Measurements from ENCODE around the gene ILDR1. TPM values are rescaled to one million over a fixed set of nuclear protein-coding genes. Genes with fewer than 3 reads are reported as not detected.

ILDR1 gene
- total RNA-seq, 1 experiment from 2014 or later, result not detected

DNA sequence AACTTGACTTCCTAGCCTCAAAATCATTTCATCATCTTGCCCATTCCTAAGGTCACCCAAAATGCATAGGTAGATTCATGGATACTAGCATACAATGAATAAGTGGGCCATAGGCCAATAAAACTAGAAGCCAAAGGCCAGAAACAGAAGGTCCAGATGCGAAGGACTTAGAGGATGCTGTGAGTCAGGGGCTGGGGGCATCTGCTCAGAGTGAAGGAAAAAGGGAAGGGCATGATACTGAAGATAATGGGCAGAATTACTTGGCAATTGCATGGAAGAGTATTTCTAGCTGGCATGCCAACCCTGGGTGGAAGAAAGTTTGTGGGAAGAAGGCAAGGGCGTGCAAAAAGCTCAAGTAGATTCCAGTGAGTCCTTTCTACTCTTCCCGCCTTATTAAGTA lies 27.5 kb downstream of the ILDR1 start:
- no peak for DNase-seq (ENCODE audit: low read depth)

DNA sequence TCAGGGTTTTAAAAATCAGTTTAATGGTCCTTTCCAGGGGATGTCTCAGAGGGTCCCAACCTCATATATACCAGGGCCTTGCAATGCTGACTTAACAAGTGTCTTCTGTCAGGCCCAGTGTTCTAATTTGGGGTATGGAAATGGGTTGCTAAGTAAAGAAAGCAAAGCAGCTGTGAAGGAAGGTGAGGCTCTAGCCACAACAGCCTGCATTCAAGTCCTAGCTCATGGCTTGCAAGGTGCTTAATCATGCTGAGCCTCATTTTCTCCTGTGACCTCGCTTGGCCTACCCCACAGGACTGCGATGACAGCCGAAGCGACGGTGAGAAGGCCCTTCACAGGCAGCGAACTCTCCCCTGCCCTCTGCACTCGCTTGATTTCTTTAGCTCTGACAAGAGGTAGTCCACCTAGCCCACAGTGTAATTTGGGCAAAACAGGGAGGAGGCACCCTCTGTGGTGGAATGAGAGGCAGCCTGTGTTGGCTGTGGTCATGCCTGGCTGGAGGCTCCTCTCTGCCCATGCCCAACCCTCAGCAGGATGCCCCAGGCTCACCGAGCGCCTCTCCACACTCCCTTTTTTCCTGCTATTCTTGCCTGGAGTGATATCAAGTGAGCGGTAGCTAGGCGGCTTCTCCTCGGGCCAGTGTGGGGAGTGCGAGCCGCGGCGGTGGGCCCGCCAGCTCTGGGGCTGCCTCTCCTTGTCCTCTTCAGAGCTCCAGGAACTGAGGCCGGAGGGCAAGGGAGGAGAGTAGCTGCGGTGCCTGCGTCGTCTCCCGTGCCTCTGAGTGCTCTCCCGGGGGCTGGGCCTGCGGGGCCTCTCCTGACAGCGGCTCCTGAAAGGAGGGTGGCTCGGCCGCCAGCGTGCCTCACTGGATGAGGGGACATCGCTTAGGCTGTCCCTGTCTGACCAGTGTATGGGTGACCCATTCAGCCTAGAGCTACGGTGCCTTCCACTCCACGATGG lies 29.2 kb downstream of the ILDR1 start:
- no peak for DNase-seq (ENCODE audit: low read depth)

DNA sequence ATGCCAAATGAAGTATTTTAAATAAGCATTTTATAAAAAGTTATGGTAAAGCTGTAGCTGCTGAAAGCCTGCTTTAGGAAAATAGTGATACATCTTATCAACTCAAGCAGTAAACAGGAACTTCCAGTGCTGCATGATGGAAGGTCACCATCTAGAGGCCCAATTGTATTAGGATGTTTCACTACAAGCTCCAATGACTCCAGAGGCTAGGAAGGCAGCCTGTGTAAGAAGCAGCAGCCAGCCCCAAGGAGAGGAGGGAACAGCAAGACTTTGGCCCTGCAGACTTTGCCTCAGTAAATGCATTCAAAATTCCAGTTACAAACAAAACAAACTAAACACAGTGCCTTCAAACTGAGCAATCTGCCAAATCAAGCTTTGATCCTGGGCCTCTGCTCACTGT lies 32.1 kb downstream of the ILDR1 start:
- peak; percentile 49 for DNase-seq (ENCODE audit: low read depth)

DNA sequence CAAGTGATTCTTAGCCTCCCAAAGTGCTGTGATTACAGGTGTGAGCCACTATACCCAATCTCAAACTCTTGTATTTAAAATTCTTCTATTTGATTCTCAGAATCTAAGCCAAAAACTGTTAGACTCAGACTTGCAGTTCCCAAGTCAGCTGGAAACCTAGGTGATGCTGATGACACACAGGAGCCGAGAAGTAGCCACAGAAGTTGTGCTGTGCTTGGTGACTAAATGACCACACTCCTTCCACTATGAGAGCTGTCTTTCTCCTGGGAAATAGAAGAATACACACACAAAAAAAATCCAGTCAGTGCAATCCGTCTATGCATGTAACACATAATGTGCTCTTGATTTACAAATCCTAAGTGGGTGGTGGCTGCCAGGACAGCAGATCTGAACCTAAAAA lies 33.9 kb downstream of the ILDR1 start:
- peak; percentile 79 for DNase-seq (ENCODE audit: low read depth)

DNA sequence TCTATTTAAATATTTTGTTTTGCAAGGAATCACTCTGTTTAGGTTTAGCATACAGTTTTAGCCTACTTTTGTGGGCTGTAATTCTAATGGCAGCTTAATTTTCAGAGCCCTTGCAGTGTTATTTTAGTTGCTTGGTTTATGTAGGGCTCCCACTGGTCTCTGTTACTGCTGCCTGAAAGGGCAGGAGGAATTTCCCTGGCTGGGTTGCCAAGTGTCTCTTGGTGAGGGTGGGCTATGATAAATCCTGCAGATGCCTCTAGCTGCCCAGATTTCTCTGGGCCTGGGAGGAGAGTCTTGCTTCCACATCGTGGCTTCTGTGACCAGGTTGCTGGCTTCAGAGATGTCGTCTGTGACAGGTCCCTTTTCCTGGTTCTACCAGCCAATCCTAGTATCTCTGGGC lies 36.2 kb downstream of the ILDR1 start:
- DNase-seq (ENCODE audit: low read depth), result peak; percentile 67

DNA sequence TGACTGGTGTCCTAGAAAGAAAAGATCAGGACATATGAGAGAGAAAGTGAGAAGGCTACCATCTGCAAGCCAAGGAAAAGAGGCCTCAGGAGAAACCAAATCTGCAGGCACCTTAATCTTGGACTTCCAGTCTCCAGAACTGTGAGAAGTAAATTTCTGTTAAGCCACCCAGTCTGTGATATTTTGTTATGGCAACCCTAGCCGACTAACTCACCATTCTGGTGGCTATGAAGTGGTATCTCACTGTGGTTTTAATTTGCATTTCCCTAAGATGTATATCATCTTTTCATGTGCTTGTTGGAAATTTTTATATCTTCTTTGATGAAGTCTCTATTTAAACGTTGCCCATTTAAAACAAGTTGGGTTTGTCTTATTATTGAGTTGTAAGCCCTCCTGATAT lies 40.6 kb downstream of the ILDR1 start:
- peak; percentile 25 for DNase-seq (ENCODE audit: low read depth)

DNA sequence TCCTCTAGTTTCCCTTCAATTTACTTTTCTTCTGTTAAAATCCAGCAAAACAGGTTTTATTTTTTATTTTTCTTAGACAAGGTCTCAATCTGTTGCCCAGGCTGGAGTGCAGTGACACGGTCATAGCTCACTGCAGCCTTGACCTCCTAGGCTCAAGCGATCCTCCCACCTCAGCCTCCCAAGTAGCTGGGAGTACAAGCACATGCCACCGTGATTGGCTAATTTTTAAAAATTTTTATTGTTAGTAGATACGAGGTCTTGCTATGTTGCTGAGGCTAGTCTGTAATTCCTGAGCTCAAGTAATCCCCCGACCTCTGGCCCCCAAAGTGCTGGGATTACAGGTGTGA lies 41.6 kb downstream of the ILDR1 start:
- DNase-seq (ENCODE audit: low read depth), result no peak

DNA sequence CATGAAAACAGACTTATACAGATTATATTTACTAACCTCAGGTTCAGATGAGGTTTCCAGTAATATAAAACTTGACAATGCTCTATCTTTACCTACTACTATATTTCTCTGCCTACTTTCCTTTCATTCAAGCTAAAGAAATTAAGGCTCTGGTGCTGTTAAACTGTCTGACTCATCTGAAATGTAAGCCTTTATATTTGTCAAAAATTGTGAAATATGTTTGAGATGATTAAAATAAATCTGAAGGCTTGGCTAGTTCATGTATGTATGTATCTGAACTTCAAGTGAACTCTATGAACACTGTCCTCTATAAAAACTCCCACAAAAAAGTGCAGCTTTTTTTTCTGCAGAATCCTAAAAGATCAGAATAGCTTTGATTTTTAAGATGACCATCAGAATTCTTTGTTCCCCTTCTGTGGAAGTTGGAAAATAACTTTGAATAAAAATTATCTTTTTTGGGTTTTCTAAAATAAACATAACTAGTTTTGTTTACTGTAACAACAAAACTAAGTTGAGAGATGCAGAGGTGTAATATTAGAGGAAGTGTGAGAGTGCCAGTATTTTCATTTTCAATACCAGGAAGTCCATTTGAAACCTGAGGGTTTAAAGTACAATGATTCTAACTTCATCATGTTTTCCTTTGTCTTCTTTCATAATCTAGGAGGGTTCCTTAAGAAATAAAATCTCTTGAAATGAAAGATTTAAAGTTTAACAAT lies 42.2 kb downstream of the ILDR1 start:
- no peak for DNase-seq (ENCODE audit: low read depth)

DNA sequence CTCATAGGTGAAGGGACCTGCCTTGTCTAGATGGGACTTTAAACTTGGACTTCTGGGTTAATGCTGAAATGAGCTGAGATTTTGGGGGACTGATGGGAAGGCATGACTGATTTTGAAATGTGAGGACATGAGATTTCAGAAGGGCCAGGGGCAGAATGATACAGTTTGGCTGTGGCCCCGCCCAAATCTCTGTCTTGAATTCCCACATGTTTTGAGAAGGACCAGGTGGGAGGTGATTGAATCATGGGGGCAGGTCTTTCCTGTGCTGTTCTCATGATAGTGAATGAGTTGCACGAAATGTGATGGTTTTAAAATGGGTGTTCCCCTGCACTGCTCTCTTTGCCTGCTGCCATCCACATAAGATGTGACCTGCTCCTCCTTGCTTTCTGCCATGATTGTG lies 42.8 kb downstream of the ILDR1 start:
- no peak for DNase-seq (ENCODE audit: low read depth)

DNA sequence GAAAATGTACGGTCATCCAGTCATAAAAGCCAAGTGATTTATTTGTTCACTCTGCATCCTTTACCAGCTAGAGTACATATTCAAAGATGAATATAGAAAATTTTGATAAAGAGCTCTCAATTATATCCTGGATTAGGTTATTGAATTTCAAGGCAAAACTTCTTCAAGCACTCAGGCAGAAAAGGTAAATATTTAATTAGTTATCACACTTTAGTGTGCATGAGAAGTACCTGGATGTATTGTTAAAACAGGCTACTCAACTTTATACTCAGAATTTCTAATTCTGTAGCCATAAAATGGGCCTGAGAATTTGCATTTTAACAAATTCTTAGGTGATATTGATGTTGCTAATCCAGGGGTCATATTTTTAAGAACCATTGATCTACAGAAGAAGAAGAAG lies 45.3 kb downstream of the ILDR1 start:
- no peak for DNase-seq (ENCODE audit: low read depth)

DNA sequence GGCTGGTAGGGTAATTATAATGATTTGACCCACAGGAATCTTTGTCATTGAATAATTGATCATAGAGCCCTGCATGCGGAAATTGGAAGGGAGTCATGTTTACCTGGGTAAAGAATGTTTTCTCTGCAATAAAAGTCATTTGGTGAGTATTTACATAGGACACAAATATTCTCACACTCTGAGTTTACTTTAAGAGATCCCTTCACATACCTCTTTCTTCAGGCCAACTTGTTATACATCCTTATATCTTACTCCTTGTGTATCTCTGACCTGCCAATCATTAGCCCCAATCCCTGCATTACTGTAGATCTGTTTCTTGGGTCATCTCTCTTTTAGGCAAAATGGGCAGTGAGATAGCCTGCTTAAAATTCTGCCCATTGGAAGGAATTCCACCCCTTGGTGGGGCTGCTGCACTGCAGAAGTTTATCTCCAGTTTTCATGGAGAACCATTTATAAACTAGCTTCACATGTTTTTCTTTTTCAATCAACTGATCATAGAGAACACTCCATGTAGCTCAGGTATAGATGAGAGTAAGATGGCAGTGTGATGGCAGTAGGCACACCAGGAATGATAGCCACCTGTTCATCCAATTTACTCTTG lies 46.2 kb downstream of the ILDR1 start:
- DNase-seq (ENCODE audit: low read depth), result peak; percentile 35

DNA sequence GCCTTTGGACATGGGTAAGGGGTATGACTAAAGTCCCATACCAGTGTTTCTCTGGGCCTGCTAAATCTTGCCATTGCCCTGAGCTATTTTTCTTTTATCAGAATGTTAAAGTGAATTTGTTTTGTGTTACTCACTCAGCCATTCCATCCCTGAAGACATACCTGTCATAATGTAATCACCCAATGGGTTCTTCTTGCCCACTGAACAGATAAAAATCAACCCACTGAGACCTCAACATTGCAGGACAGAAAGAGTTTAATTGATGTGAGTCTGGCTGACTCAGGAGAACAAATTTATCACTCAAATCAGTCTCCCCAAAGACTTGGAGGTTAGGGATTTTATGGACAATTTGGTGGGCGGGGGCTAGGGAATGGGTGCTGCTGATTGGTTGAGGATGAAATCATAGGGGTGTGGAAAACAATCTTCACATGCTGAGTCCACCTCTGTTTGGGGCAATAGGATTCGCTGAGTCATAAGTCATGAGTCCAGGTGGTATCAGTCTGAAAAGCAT lies 47.4 kb downstream of the ILDR1 start:
- DNase-seq (ENCODE audit: low read depth), result peak; percentile 95

DNA sequence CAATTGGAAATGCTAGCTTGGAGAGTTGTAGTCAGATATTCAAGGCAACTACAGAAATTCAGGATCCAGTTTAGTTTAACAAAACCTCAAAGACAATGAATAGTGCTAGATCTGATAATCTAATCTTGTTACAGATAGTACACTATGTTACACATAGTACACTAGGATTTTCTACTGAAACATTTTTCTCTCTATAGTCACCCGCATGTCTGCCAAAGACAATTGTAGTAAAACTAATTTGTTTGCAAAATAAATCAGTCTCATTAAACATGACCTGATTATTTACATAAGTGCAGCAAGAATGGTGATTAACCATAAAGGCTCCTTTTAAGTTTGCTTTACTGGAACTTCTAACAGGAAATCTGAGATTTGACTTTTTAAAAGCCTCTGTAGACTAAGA lies 52.0 kb downstream of the ILDR1 start:
- peak; percentile 89 for DNase-seq (ENCODE audit: low read depth)

DNA sequence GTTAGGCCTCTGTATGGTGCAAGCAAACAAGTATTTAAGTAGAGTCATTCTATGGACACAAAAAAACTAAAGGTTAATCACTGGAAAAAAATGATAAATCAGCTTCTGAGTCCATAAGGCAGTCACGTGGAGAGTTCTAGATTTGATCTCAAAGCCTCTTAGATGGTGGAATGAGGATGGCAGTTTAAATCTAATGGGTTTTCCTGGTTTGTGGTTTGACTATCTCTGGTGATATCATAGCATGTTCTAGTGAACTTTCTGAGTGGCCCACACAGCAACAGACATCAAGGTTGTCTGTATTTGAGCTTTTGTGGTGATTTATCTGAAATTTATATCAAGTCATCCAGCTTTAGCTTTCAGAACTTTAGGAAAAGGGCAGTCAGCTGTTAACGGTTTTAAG lies 52.4 kb downstream of the ILDR1 start:
- peak; percentile 65 for DNase-seq (ENCODE audit: low read depth)

DNA sequence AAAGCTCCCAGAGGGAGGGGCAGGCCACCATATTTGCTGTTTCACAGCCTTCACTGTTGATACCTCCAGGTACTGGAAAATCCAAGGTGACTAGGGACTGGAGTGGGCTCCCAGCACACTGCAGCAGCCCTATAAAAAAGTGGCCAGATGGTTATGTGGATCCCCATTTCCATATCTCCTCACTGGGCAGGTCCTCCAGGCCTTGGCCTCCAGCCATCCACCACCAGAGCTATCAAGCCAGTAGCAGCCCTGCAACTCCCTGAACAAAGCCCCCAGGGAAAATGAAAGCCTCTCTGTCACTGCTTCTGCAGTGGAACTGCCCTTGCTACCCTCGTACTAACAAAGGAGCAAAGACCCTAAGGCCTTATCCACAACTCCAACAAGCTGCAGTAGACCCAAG lies 58.4 kb downstream of the ILDR1 start:
- DNase-seq (ENCODE audit: low read depth), result no peak

DNA sequence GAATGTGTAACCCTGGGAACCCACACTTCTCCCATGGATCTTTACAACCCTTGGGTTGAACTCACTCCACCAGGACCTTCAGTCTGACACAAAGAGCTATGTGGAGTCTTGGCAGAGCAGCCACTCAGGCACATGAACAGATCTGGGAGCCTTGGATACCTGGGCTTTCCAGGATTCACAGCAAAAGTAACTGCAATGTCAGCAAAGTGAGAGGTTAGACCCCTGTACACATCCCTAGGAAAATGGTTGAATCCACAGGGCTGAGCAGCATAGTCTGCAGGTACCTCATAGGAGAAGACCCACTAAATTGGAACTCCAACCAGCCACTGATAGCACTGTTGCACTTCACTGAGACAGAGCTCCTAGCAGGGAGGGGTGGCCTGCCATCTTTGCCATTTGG lies 59.6 kb downstream of the ILDR1 start:
- no peak for DNase-seq (ENCODE audit: low read depth)

DNA sequence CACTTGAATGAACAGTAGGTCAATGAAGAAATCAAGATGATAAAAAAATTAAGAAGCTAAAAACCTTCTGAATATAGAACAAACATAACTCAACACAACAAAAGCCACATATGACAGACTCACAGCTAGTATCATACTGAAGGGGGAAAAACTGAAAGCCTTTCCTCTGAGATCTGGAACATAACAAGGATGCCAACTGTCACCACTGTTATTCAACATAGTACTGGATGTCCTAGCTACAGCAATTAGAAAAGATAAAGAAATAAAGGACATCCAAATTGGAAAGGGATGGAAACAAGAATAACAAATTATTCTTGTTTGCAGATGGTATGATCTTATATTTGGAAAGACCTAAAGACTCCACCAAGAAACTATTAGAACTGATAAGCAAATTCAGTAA lies 60.8 kb downstream of the ILDR1 start:
- DNase-seq (ENCODE audit: low read depth), result no peak

DNA sequence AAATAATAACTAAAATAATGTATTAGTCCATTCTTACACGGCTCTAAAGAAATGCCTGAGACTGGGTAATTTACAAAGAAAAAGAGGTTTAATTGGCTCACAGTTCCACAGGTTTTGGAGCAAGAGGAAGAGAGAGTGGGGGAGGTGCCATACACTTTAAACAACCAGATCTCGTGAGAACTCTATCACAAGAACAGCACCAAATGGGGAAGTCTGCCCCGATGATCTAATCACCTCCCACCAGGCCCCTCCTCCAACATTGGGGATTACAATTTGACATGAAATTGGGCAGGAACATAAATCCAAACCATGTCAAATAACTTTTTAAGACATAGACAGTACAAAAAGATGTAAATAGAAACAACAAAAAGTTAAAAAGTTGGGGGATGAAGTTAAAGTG lies 63.2 kb downstream of the ILDR1 start:
- DNase-seq (ENCODE audit: low read depth), result no peak

DNA sequence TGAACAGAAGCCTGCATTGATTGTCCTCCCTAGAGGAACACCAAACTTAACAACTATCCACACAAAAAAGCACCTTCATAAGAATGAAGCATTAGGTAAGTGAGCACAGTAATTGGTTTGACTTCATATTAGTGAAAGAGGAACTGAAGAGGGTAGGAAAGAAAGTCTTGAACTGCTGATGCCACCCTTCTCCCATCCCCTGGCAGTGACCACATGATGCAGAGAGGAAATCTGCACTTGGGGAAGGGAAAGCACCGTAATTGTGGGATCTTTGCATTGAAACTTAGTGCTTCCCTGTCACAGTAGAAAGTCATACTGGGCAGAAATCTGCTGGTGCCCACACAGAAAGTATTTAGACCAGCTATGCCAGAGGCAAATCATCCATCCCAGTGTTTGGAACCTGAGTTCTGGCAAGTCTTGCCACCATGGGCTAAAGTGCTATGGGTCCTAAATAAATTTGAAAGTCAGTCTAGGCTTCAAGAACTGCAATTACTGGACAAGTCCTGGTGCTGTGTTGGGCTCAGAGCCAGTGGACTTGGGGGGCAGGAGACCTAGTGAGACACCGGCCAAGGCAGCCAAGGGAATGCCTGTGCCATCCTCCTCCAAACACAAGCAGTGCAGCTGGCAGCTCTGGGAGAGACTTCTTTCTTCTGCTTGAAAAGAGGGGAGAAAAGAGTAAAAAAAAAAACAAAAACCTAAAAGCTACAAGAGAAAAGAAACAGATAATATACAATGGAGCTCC lies 64.2 kb downstream of the ILDR1 start:
- no peak for DNase-seq (ENCODE audit: low read depth)

DNA sequence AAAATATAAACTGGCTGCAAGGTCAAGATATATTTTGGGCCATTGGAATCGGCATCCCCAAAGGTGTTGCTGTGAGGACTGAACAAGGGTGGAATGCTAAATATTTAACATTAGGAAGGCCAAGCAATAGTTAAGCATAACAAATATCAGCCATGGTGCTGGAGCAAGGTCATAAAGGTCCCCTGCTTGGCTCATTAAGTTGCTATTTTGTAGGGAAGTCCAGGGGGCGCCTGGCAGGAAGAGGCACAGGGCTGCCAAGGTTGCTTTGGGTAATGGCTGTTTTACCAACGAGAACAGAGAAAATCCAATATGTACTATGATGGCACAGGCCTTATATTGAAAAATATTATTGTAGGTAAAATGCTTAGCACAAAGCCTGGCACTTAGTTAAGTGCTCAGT lies 65.7 kb downstream of the ILDR1 start:
- DNase-seq (ENCODE audit: low read depth), result no peak

DNA sequence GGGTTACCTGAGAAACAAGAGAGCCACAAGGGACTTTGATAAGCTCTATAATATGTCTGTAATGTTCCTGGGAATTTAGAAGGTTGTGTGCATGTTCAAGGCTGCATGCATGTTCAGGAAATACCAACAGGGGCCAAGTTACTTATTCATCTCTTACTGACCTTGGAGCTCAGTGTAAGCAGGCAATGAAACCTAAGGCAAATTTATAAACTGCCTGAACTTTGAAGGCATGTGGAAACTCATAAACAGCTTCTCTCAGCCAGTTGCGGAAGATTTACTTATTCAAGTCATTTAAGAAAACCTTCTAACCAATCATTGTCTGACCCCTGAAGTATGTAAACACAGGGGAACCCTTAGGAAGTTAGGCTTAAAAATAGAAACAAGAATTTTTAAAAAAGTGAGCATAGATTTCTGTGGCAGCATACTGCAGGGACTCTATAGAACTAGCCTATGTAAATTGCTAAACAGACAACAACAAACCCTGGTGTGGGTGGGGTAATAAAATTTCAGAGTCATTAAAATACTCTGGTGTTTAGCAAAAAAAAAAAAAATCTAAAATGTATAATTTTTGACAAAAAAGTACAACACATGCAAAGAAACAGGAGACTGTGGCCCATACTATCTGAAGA lies 70.6 kb downstream of the ILDR1 start:
- DNase-seq (ENCODE audit: low read depth), result no peak
